ENCODE data around the gene CDHR5.

DNA sequence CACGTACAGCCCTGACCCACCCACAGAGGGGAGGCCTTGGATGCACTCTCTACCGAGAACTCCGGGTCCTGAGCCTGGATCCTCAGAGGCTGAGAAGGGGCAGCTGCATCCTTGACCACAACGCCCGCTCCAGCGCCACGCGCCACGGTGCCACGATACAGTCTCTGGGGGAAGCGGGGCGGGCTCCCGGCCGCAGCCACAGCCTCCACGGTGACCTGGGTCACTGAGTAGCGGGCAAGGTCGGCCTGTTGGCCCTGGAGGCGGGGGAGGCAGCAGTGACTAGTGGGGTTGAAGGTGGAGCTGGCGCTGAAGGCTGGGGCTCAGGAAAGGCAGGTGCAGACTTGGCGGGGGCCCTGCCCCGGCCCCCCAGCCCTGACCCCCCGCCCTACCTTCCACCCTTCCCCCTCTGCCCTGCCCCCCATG is 5.1 kb downstream of the CDHR5 start:
- TF ChIP-seq CTCF (IDR thresholded peaks at IDR 0.05) (no peak), POLR2AphosphoS5 (IDR thresholded peaks at IDR 0.05) (no peak), POLR2A (IDR thresholded peaks at IDR 0.05) (no peak)

Data from breast epithelium (tissue), 3 donors.